PFSK-1 (cell line): ENCODE data around the gene AVPR1A.

Experiments used
- FOXP2 ChIP-seq: optimal IDR thresholded peaks from 2 replicates; pipeline ENCODE3; 2011; ENCODE audit warnings: borderline replicate concordance, control low read depth, inconsistent platforms; ENCODE audit not compliant: insufficient read depth; ENCODE audit errors: extremely low read length, extremely low read depth
- POLR2AphosphoS5 ChIP-seq: IDR thresholded peaks from 2 replicates; pipeline ENCODE4 v1.6.1; 2012; ENCODE audit warnings: low read depth, mild to moderate bottlenecking, control low read depth, low read length, moderate library complexity
- REST ChIP-seq, 2 experiments: IDR thresholded peaks; 2 replicates each; pipeline versions ENCODE4 v1.6.1 to v1.8.0; 2011 to 2012; ENCODE audit warnings: low read depth in 2 of 2, low read length in 2 of 2, control low read depth in 1 of 2, inconsistent platforms in 1 of 2, mild to moderate bottlenecking in 1 of 2, moderate library complexity in 1 of 2; ENCODE audit not compliant: insufficient read depth in 1 of 2
- SIN3A ChIP-seq: IDR thresholded peaks from 2 replicates; pipeline ENCODE4 v1.6.1; 2012; ENCODE audit warnings: mild to moderate bottlenecking, low read length, moderate library complexity, borderline replicate concordance; ENCODE audit not compliant: insufficient read depth
- TAF1 ChIP-seq: IDR thresholded peaks from 2 replicates; pipeline ENCODE4 v1.6.1; 2012; ENCODE audit warnings: low read length, control low read depth, borderline replicate concordance; ENCODE audit not compliant: insufficient read depth

The AVPR1A gene

GRCh38 chr12:63164911-63165310, 13.9 kb upstream of the AVPR1A start:
- no peak for TF ChIP-seq TAF1
- no peak for TF ChIP-seq REST (IDR thresholded peaks at IDR 0.05; ENCODE audit: insufficient read depth in 1 of 2, low read depth in 2 of 2, low read length in 2 of 2)
- TF ChIP-seq FOXP2, result no peak
- TF ChIP-seq POLR2AphosphoS5, result no peak
- TF ChIP-seq SIN3A, result no peak

DNA sequence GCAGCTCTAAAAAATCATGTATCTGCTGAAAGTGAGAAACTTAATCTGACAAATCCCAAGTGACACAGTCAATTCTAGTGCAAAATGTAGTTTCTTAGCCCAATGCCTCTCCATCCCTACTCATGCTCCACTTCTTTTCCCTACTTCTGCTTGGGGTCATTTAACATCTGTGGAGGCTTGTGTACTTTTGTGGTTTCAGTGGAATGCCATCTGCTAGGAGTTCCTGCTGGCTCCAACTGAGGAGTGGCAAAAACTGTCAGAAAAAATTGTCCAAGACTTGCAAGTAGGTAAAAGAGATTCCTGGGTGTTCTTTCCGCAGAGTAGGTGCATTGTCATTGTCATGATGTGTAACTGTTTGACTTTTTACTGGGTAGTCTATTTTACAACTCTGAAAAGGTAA, 12.5 kb upstream of the AVPR1A start:
- TF ChIP-seq FOXP2 (no peak), SIN3A (no peak)

GRCh38 chr12:63155375-63155774, 4.4 kb upstream of the AVPR1A start:
- TF ChIP-seq POLR2AphosphoS5 (no peak), REST (IDR thresholded peaks at IDR 0.05; ENCODE audit: insufficient read depth in 1 of 2, low read depth in 2 of 2, low read length in 2 of 2) (no peak), SIN3A (no peak), TAF1 (no peak), FOXP2 (no peak)

DNA sequence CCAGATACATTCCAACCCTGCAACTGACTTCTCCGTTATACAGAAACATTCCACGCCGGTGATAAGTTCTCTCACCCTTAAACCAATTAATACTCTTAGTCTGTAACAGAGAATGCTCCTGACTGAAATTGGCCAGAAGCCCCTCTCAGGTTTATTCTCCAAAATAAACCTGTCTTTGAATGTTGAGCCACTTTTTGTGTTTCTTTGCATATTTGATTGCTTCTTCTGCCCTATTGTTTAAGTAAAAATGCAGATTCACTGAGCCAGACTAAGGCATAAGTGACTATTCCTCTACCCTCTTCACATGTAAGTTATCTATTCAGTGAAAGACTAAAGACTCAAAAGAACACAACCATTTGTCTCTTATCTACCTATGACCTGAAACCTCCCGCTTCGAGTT, 3.6 kb upstream of the AVPR1A start:
- no peak for TF ChIP-seq REST (IDR thresholded peaks at IDR 0.05; ENCODE audit: insufficient read depth in 1 of 2, low read depth in 2 of 2, low read length in 2 of 2)
- TF ChIP-seq POLR2AphosphoS5, result no peak
- no peak for TF ChIP-seq FOXP2
- TF ChIP-seq TAF1, result no peak
- no peak for TF ChIP-seq SIN3A

DNA sequence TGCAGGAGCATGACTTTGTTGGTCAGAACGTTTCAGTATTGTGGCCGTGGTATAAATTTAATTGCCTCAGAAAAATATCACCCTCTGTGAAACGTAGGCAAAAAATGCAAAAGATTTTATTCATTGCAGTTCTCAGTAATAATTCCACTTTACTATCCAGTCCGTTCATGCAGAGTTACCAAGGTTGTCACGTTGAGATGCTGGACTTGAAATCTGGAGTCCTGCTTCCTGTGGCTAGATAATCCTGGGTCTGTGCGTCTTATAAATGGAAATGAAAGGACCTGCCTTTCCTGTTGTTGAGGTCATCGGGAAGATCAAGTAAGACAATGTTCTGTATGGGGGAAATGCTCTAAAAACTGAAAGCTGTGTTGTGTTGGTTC, 1.3 kb upstream of the AVPR1A start:
- TF ChIP-seq SIN3A, result no peak
- TF ChIP-seq REST (IDR thresholded peaks at IDR 0.05; ENCODE audit: insufficient read depth in 1 of 2, low read depth in 2 of 2, low read length in 2 of 2), result no peak
